ENCODE measurements around the gene SEMA4A.

Gene SEMA4A

GRCh38 chr1:156122086-156122485 is 31.3 kb upstream of the SEMA4A start:
- peaks cover 28% of the 10 kb centered on the region for H3K4me1 ChIP-seq (ENCODE audit: control insufficient read depth, insufficient read depth, low read length)
- ChIA-PET POLR2A (interaction anchor here (0.6 to 2.1 kb wide), 2 partner anchors 23 to 195 kb away, joined by 3 to 5 read pairs; no protein-coding TSS in a partner anchor), CTCF (interaction anchor here (0.8 to 25.6 kb wide), 3 partner anchors 8 to 143 kb away, joined by 3 to 1029 read pairs (median 21); no protein-coding TSS in a partner anchor)
- TF ChIP-seq ZNF221 (tag by site-specific recombination; IDR thresholded peaks at IDR 0.05; ENCODE audit: borderline replicate concordance): no peak
- H3K27ac ChIP-seq (ENCODE audit: extremely low read depth, low read depth, low read length): no peak overlapping the region
- H3K4me3 ChIP-seq (ENCODE audit: low read depth, low read length): no peak overlapping the region
- H3K36me3 ChIP-seq (ENCODE audit: control insufficient read depth in 2 of 2, insufficient read depth in 1 of 2, low read length in 2 of 2): peaks cover 0 to 7% of the 10 kb centered on the region in 2 experiments; a peak in 2 of 3 replicates
- no peaks in the 10 kb centered on the region for H3K9me3 ChIP-seq (ENCODE audit: control insufficient read depth, insufficient read depth, low read depth, low read length)

DNA sequence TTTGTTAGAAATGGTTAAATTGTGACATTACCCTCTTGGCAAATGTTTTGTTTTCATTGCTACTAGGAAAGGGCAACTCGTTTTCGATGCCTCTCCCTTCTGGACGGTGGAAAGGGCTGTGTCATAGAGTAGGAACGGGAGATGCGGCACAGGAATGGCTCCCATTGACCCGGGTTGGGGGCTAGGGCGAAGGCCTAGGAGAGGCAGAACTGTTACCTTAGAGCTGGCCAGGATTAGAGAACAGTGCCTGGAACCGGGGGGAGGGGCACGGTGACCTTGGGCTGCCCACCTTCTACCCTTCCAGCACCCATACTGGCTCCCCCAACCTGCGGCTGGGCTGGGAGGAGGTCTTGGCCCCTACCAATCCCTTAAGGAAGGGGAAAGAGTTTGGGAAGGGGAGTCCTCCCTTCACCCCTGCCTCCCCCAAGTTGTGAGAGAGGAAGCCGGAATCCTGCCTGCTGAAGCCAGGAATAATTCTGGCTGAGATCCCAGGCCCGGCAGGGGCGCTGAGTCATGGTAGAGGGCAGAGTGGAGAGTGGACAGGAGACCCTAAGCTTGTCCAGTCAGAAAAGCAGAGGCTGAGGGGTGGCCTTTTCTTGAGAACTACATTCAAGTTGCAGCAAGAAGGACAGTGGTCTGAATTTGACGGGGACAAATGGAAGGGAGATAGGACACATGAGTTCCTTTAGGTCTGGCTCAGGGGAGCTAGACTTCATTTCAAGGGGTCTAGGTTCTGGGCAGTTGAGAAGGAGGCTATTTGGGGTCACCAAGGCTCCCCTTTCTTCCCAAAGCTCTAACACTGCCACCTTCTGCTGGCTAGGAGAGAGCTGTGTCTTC is 30.6 kb upstream of the SEMA4A start:
- peak overlapping the region; percentile 74 for H3K27ac ChIP-seq (ENCODE audit: extremely low read depth, low read depth, low read length)
- H3K36me3 ChIP-seq (ENCODE audit: control insufficient read depth in 2 of 2, insufficient read depth in 1 of 2, low read length in 2 of 2): peaks cover 0 to 7% of the 10 kb centered on the region in 2 experiments; a peak in 2 of 3 replicates
- ChIA-PET POLR2A (interaction anchor here (0.6 to 2.1 kb wide), 4 partner anchors 8 to 195 kb away, joined by 3 to 8 read pairs (median 4); partner anchors contain the start of gene LMNA), CTCF (interaction anchor here (0.8 to 25.6 kb wide), 3 partner anchors 7 to 144 kb away, joined by 3 to 1029 read pairs (median 21); no protein-coding TSS in a partner anchor)
- H3K9me3 ChIP-seq (ENCODE audit: control insufficient read depth, insufficient read depth, low read depth, low read length): no peaks in the 10 kb centered on the region
- H3K4me3 ChIP-seq (ENCODE audit: low read depth, low read length): no peak overlapping the region
- H3K4me1 ChIP-seq (ENCODE audit: control insufficient read depth, insufficient read depth, low read length): peaks cover 28% of the 10 kb centered on the region
- TF ChIP-seq HIC1 (tag by site-specific recombination; IDR thresholded peaks at IDR 0.05): peak; percentile 66; the same call in 1 of the 2 replicates
- TF ChIP-seq ZIC2 (tag by site-specific recombination; IDR thresholded peaks at IDR 0.05): 0 out of 2 replicates have a peak, but pooled peaks have one; percentile 6
- peak; percentile 24; the same call in 1 of the 2 replicates for TF ChIP-seq ZNF600 (tag by site-specific recombination; IDR thresholded peaks at IDR 0.05)
- TF ChIP-seq ZNF121 (tag by site-specific recombination; IDR thresholded peaks at IDR 0.05): no peak
- peak; percentile 33; the same call in 1 of the 2 replicates for TF ChIP-seq ZNF366 (tag by site-specific recombination; conservative IDR thresholded peaks at IDR 0.05)
- peak; percentile 73 for TF ChIP-seq BCL11B (tag by site-specific recombination; IDR thresholded peaks at IDR 0.05; ENCODE audit: low read depth)
- TF ChIP-seq BCL11A (tag by site-specific recombination; IDR thresholded peaks at IDR 0.05; ENCODE audit: low read depth): peak; percentile 78; the same call in 1 of the 2 replicates
- no peak for TF ChIP-seq ZBTB26 (tag by site-specific recombination; optimal IDR thresholded peaks at IDR 0.05)
- TF ChIP-seq, protein P1, sequence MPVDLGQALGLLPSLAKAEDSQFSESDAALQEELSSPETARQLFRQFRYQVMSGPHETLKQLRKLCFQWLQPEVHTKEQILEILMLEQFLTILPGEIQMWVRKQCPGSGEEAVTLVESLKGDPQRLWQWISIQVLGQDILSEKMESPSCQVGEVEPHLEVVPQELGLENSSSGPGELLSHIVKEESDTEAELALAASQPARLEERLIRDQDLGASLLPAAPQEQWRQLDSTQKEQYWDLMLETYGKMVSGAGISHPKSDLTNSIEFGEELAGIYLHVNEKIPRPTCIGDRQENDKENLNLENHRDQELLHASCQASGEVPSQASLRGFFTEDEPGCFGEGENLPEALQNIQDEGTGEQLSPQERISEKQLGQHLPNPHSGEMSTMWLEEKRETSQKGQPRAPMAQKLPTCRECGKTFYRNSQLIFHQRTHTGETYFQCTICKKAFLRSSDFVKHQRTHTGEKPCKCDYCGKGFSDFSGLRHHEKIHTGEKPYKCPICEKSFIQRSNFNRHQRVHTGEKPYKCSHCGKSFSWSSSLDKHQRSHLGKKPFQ (tag by site-specific recombination; IDR thresholded peaks at IDR 0.05): no peak
- no peak for TF ChIP-seq ZNF624 (tag by site-specific recombination; IDR thresholded peaks at IDR 0.05)
- TF ChIP-seq, protein P2, sequence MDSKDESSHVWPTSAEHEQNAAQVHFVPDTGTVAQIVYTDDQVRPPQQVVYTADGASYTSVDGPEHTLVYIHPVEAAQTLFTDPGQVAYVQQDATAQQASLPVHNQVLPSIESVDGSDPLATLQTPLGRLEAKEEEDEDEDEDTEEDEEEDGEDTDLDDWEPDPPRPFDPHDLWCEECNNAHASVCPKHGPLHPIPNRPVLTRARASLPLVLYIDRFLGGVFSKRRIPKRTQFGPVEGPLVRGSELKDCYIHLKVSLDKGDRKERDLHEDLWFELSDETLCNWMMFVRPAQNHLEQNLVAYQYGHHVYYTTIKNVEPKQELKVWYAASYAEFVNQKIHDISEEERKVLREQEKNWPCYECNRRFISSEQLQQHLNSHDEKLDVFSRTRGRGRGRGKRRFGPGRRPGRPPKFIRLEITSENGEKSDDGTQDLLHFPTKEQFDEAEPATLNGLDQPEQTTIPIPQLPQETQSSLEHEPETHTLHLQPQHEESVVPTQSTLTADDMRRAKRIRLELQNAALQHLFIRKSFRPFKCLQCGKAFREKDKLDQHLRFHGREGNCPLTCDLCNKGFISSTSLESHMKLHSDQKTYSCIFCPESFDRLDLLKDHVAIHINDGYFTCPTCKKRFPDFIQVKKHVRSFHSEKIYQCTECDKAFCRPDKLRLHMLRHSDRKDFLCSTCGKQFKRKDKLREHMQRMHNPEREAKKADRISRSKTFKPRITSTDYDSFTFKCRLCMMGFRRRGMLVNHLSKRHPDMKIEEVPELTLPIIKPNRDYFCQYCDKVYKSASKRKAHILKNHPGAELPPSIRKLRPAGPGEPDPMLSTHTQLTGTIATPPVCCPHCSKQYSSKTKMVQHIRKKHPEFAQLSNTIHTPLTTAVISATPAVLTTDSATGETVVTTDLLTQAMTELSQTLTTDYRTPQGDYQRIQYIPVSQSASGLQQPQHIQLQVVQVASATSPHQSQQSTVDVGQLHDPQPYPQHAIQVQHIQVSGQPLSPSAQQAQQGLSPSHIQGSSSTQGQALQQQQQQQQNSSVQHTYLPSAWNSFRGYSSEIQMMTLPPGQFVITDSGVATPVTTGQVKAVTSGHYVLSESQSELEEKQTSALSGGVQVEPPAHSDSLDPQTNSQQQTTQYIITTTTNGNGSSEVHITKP (tag by site-specific recombination; IDR thresholded peaks at IDR 0.05): peak; percentile 88
- TF ChIP-seq, protein P3, sequence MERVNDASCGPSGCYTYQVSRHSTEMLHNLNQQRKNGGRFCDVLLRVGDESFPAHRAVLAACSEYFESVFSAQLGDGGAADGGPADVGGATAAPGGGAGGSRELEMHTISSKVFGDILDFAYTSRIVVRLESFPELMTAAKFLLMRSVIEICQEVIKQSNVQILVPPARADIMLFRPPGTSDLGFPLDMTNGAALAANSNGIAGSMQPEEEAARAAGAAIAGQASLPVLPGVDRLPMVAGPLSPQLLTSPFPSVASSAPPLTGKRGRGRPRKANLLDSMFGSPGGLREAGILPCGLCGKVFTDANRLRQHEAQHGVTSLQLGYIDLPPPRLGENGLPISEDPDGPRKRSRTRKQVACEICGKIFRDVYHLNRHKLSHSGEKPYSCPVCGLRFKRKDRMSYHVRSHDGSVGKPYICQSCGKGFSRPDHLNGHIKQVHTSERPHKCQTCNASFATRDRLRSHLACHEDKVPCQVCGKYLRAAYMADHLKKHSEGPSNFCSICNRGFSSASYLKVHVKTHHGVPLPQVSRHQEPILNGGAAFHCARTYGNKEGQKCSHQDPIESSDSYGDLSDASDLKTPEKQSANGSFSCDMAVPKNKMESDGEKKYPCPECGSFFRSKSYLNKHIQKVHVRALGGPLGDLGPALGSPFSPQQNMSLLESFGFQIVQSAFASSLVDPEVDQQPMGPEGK (tag by site-specific recombination; IDR thresholded peaks at IDR 0.05): 0 out of 2 replicates have a peak, but pooled peaks have one; percentile 43
- TF ChIP-seq, protein P4, sequence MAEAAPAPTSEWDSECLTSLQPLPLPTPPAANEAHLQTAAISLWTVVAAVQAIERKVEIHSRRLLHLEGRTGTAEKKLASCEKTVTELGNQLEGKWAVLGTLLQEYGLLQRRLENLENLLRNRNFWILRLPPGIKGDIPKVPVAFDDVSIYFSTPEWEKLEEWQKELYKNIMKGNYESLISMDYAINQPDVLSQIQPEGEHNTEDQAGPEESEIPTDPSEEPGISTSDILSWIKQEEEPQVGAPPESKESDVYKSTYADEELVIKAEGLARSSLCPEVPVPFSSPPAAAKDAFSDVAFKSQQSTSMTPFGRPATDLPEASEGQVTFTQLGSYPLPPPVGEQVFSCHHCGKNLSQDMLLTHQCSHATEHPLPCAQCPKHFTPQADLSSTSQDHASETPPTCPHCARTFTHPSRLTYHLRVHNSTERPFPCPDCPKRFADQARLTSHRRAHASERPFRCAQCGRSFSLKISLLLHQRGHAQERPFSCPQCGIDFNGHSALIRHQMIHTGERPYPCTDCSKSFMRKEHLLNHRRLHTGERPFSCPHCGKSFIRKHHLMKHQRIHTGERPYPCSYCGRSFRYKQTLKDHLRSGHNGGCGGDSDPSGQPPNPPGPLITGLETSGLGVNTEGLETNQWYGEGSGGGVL (tag by site-specific recombination; IDR thresholded peaks at IDR 0.05): peak; percentile 65
- no peak for TF ChIP-seq WT1 (tag by site-specific recombination; IDR thresholded peaks at IDR 0.05)
- TF ChIP-seq PRDM1 (tag by site-specific recombination; IDR thresholded peaks at IDR 0.05): peak; percentile 90
- peak; percentile 21; the same call in 1 of the 2 replicates for TF ChIP-seq ZBTB48 (tag by site-specific recombination; IDR thresholded peaks at IDR 0.05)

All from HEK293 (cell line).